A673 (cell line): ENCODE measurements around the gene FRMD1.

Source experiments
- EZH2 ChIP-seq: fragments of 200-600 bp; sonication (generic); IDR thresholded peaks from 2 replicates; pipeline ENCODE4 v1.6.1; 2017; ENCODE audit warnings: borderline replicate concordance, low read depth, mild to moderate bottlenecking, mixed read lengths, antibody characterized with exemption, low read length; ENCODE audit not compliant: poor library complexity, severe bottlenecking
- TF ChIP-seq, protein P1 (sequence below): fragments of 300-800, 200-600 bp; sonication (generic); conservative IDR thresholded peaks from 2 replicates; pipeline ENCODE4 v1.5.1; 2017; ENCODE audit warnings: low read depth, mild to moderate bottlenecking, antibody characterized with exemption, low read length, moderate library complexity, mixed read lengths

DNA sequence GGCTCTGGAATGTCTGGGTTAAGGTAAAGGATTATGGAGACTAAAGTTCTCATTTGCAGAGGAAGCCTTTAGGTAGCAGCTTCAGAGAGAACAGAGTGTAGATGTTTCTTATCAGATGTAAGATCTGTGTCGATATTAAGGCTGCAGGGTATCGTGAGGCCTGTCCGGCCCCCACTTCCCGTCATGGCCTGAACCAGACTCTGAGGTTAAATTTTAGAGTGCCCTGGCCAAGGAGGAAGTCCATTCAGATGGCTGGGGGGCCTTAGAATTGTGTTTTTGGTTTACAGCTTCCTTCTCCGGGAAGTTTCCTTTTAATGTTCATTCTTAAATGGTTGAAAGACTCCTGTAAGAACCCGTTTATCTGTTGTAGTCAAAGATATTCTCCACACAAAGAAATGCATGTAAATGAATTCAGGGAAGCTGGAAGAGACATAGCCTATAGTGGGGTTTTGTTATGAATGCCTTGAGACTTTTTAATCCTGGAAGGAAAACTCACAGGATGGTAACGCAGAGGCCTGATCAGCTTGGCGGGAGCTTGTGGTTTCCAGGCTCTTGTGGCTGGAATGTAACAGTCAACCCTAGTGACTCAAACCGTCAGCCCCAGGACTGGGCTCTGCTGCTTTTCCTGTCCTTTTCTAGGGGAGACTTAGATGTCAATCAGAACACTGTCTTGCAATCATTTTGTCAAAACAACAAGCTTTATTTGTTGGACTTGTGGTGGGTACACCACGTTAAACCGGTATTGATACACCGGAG lies 46.8 kb downstream of the FRMD1 start:
- TF ChIP-seq, protein P1, sequence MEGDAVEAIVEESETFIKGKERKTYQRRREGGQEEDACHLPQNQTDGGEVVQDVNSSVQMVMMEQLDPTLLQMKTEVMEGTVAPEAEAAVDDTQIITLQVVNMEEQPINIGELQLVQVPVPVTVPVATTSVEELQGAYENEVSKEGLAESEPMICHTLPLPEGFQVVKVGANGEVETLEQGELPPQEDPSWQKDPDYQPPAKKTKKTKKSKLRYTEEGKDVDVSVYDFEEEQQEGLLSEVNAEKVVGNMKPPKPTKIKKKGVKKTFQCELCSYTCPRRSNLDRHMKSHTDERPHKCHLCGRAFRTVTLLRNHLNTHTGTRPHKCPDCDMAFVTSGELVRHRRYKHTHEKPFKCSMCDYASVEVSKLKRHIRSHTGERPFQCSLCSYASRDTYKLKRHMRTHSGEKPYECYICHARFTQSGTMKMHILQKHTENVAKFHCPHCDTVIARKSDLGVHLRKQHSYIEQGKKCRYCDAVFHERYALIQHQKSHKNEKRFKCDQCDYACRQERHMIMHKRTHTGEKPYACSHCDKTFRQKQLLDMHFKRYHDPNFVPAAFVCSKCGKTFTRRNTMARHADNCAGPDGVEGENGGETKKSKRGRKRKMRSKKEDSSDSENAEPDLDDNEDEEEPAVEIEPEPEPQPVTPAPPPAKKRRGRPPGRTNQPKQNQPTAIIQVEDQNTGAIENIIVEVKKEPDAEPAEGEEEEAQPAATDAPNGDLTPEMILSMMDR = no peak
- TF ChIP-seq EZH2 = no peak
